GM23338 (cell line): Measurements from ENCODE around the gene ENTPD5. TPM values are rescaled to one million over a fixed set of nuclear protein-coding genes. Genes with fewer than 3 reads are reported as not detected.

ENCODE experiments used
- ATAC-seq: fragments of 200-7000 bp; cut with Tn5 transposase; 3 replicates; pipeline ENCODE4 v1.9.1; 2020
- DNase-seq: peaks from one replicate; pipeline ENCODE4 v3.0.0-alpha.2; 2015; ENCODE audit warnings: low spot score
- H2AFZ ChIP-seq: fragments of 200-600 bp; sonication (generic); 2 replicates; pipeline ENCODE4 v1.8.0; 2016; ENCODE audit warnings: antibody characterized with exemption, mild to moderate bottlenecking, moderate library complexity
- H3F3A ChIP-seq: fragments of 200-600 bp; sonication (generic); replicated peaks from 2 replicates; pipeline ENCODE4 v1.8.0; 2017; ENCODE audit warnings: antibody characterized with exemption, mixed run types, low read depth
- H3K27ac ChIP-seq: fragments of 200-600 bp; sonication (generic); 2 replicates; pipeline ENCODE4 v1.6.1; 2016; ENCODE audit warnings: low read depth
- H3K27me3 ChIP-seq: fragments of 200-600 bp; sonication (generic); 2 replicates; pipeline ENCODE4 v1.8.0; 2016; ENCODE audit warnings: mild to moderate bottlenecking, mixed run types, moderate library complexity; ENCODE audit not compliant: insufficient read depth
- H3K36me3 ChIP-seq: fragments of 200-600 bp; sonication (generic); 2 replicates; pipeline ENCODE4 v1.8.0; 2016; ENCODE audit warnings: mild to moderate bottlenecking; ENCODE audit not compliant: insufficient read depth
- H3K4me1 ChIP-seq: fragments of 200-600 bp; sonication (generic); 2 replicates; pipeline ENCODE4 v1.8.0; 2016; ENCODE audit warnings: mild to moderate bottlenecking, moderate library complexity; ENCODE audit not compliant: insufficient read depth
- H3K4me2 ChIP-seq: fragments of 200-600 bp; sonication (generic); 2 replicates; pipeline ENCODE4 v1.7.1; 2017; ENCODE audit warnings: mixed run types
- H3K4me3 ChIP-seq: fragments of 200-600 bp; sonication (generic); 2 replicates; pipeline ENCODE4 v1.6.1; 2016; ENCODE audit warnings: mixed run types
- H3K79me2 ChIP-seq: fragments of 200-600 bp; sonication (generic); replicated peaks from 2 replicates; pipeline ENCODE4 v1.8.0; 2017; ENCODE audit warnings: mild to moderate bottlenecking; ENCODE audit not compliant: insufficient read depth
- H3K9me2 ChIP-seq: fragments of 200-600 bp; sonication (generic); 2 replicates; pipeline ENCODE4 v1.8.0; 2017; ENCODE audit not compliant: insufficient read depth
- H4K20me1 ChIP-seq: fragments of 200-600 bp; sonication (generic); replicated peaks from 2 replicates; pipeline ENCODE4 v1.8.0; 2017; ENCODE audit warnings: mild to moderate bottlenecking; ENCODE audit not compliant: insufficient read depth
- H3K27ac Mint-ChIP-seq: 2 replicates; pipeline ENCODE4 v1.8.0; 2020; ENCODE audit warnings: inconsistent platforms, mild to moderate bottlenecking, moderate library complexity, mixed read lengths
- H3K27me3 Mint-ChIP-seq: 3 replicates; pipeline ENCODE4 v1.8.0; 2022; ENCODE audit warnings: low read depth, mild to moderate bottlenecking, moderate library complexity, mixed read lengths, inconsistent platforms; ENCODE audit not compliant: insufficient read depth, poor library complexity
- H3K36me3 Mint-ChIP-seq: 3 replicates; pipeline ENCODE4 v1.8.0; 2021; ENCODE audit warnings: low read depth, mild to moderate bottlenecking, inconsistent platforms, moderate library complexity, mixed read lengths
- H3K4me1 Mint-ChIP-seq: 3 replicates; pipeline ENCODE4 v1.8.0; 2020; ENCODE audit warnings: mild to moderate bottlenecking, inconsistent platforms, mixed read lengths
- H3K4me3 Mint-ChIP-seq: 3 replicates; pipeline ENCODE4 v1.8.0; 2021; ENCODE audit warnings: moderate library complexity, mild to moderate bottlenecking, inconsistent platforms, mixed read lengths
- H3K9me3 Mint-ChIP-seq: 3 replicates; pipeline ENCODE4 v1.8.0; 2020; ENCODE audit warnings: moderate library complexity, mild to moderate bottlenecking, inconsistent platforms, mixed read lengths
- CREB1 ChIP-seq: fragments of 250-450 bp; sonication (Bioruptor Pico); IDR thresholded peaks from 2 replicates; pipeline ENCODE4 v1.5.0; 2020; ENCODE audit warnings: low read depth, mild to moderate bottlenecking, moderate library complexity
- NANOG ChIP-seq: IDR thresholded peaks from 2 replicates; pipeline ENCODE4 v1.6.1; 2016; ENCODE audit warnings: antibody characterized with exemption, borderline replicate concordance
- REST ChIP-seq: IDR thresholded peaks from one replicate; pipeline ENCODE4 v1.6.1; 2018; ENCODE audit warnings: antibody characterized with exemption; ENCODE audit not compliant: unreplicated experiment
- ZNF114 ChIP-seq: fragments of 250-450 bp; sonication (Bioruptor Pico); IDR thresholded peaks from 2 replicates; pipeline ENCODE4 v1.5.0; 2020; ENCODE audit warnings: mild to moderate bottlenecking, moderate library complexity
- ZNF462 ChIP-seq: fragments of 250-450 bp; sonication (Bioruptor Pico); IDR thresholded peaks from 2 replicates; pipeline ENCODE4 v1.5.0; 2020; ENCODE audit warnings: mild to moderate bottlenecking, moderate library complexity
- polyA plus RNA-seq: library from polyadenylated mRNA; unstranded; fragments of >200 nt; fragmentation: Nextera tagmentation; extraction: Ambion mirVana; gene quantifications from 2 replicates; pipeline ENCODE4 v1.2.1, GENCODE V29; 2016
- total RNA-seq: library from RNA; depleted of rRNA; stranded (reverse); fragments of >200 nt; shearing (Covaris generic); gene quantifications from 2 replicates; pipeline ENCODE4 v1.2.3, GENCODE V29; 2014
- TF ChIP-seq, protein P1 (sequence below), 2 experiments: fragments of 200-600 bp in 1 of 2; sonication (generic) in 1 of 2; conservative IDR thresholded peaks; 2 replicates each; pipeline versions ENCODE4 v1.5.1 to v1.6.1; 2016 to 2017; ENCODE audit warnings: antibody characterized with exemption in 2 of 2, low read depth in 2 of 2, mild to moderate bottlenecking in 2 of 2, moderate library complexity in 1 of 2

Gene ENTPD5
- total and polyA plus RNA-seq, 2 experiments from 2014 or later, result 4.6 to 5.5 TPM

DNA sequence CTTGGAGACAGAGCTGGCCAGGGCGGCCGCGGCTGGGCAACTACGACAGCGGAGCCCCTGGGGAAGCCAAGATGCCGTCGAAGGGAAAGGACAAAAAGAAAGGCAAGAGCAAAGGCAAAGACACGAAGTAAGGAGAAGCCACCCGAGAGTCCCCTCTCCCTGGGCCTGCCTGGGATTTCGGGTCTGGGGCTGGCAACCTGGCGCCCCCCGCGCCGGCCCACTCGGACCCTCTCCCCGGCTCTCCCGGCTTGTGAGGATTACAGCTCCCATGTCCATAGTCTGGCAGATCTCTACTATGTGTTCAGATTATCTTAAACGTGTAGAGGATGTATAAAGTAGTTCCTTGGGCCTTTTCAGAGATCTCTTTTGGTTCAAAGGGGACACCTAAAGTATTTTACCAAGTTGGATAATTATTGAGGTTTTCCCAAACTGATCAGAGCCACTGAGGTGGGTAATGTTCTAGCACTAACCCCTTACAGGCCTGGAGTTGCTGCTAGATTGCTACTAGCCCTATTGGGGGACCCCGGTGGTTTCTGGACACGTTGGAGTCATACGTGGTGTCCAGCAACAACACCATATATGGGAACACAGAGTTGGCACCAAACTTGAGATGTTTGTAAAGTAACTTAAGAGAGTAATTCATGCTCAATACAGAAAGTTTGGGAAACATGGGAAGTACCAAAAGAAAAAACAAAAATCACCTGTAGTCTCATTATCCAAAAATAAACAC, 485 bp upstream of the ENTPD5 start:
- no peaks in the 10 kb centered on the region; the same call in 2 of the 3 replicates for H3K4me1 Mint-ChIP-seq
- TF ChIP-seq ZNF114 (CRISPR knock-in tag), result no peak
- no peak for TF ChIP-seq NANOG
- no peak for TF ChIP-seq ZNF462
- no peak for TF ChIP-seq REST
- TF ChIP-seq CREB1 (CRISPR knock-in tag), result no peak
- TF ChIP-seq, protein P1, sequence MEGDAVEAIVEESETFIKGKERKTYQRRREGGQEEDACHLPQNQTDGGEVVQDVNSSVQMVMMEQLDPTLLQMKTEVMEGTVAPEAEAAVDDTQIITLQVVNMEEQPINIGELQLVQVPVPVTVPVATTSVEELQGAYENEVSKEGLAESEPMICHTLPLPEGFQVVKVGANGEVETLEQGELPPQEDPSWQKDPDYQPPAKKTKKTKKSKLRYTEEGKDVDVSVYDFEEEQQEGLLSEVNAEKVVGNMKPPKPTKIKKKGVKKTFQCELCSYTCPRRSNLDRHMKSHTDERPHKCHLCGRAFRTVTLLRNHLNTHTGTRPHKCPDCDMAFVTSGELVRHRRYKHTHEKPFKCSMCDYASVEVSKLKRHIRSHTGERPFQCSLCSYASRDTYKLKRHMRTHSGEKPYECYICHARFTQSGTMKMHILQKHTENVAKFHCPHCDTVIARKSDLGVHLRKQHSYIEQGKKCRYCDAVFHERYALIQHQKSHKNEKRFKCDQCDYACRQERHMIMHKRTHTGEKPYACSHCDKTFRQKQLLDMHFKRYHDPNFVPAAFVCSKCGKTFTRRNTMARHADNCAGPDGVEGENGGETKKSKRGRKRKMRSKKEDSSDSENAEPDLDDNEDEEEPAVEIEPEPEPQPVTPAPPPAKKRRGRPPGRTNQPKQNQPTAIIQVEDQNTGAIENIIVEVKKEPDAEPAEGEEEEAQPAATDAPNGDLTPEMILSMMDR (conservative IDR thresholded peaks at IDR 0.05; ENCODE audit: low read depth in 2 of 2), result no peak
- peak overlapping the region; percentile 91 for H3K4me2 ChIP-seq
- H3K36me3 Mint-ChIP-seq, result no peaks in the 10 kb centered on the region
- no peaks in the 10 kb centered on the region for H3K9me2 ChIP-seq
- H3F3A ChIP-seq, result no peaks in the 10 kb centered on the region
- H3K27me3 Mint-ChIP-seq, result peaks cover 14% of the 10 kb centered on the region
- H3K9me3 Mint-ChIP-seq, result no peaks in the 10 kb centered on the region
- no peak overlapping the region for H3K27ac Mint-ChIP-seq
- H3K4me3 ChIP-seq, result peak overlapping the region; percentile 93
- peak overlapping the region; percentile 90 for H3K4me3 Mint-ChIP-seq
- no peak for DNase-seq
- no peaks in the 10 kb centered on the region; the same call in 1 of the 2 replicates for H3K4me1 ChIP-seq
- ATAC-seq, result peak; percentile 18
- H2AFZ ChIP-seq, result peak overlapping the region; percentile 99
- H3K27ac ChIP-seq, result no peak overlapping the region
- H3K79me2 ChIP-seq, result no peaks in the 10 kb centered on the region
- no peaks in the 10 kb centered on the region for H3K36me3 ChIP-seq
- peaks cover 9% of the 10 kb centered on the region for H3K27me3 ChIP-seq
- H4K20me1 ChIP-seq, result no peaks in the 10 kb centered on the region
